Measurements from ENCODE around the gene SUN1.
"Not testable (repeated sequence)": the region's sequence is repeated elsewhere in the genome, so short reads cannot be mapped to it uniquely, and the experiment has no call there.

The SUN1 gene

GRCh38 chr7:832167-832967 is at the start of gene SUN1:
TSS of gene SUN1 (plus strand) at chr7:832476. CDS start at chr7:832525, 49 bp downstream.
- DNase-seq: no peak

GRCh38 chr7:782718-783449 is 49.4 kb upstream of the SUN1 start:
- no peak for DNase-seq

- no peak for DNase-seq
Measured at GRCh38 chr7:783556-784490, 48.5 kb upstream of the SUN1 start.

- no peak for DNase-seq
Measured at GRCh38 chr7:784971-785370, 47.3 kb upstream of the SUN1 start.

- no peak for DNase-seq
Measured at GRCh38 chr7:785416-785815, 46.9 kb upstream of the SUN1 start.

- DNase-seq: peak; percentile 27
Measured at GRCh38 chr7:786472-787255, 45.6 kb upstream of the SUN1 start.

- DNase-seq: no peak
Measured at GRCh38 chr7:787332-788240, 44.7 kb upstream of the SUN1 start.

- no peak for DNase-seq
Measured at GRCh38 chr7:791519-791918, 40.8 kb upstream of the SUN1 start.

GRCh38 chr7:794207-794606 is 38.1 kb upstream of the SUN1 start:
- DNase-seq: no peak

GRCh38 chr7:794671-795329 is 37.5 kb upstream of the SUN1 start:
- DNase-seq: no peak

- not testable (repeated sequence) for DNase-seq
Measured at GRCh38 chr7:796434-797169, 35.7 kb upstream of the SUN1 start.

GRCh38 chr7:798921-799470 is 33.3 kb upstream of the SUN1 start:
- no peak for DNase-seq

- DNase-seq: no peak
Measured at GRCh38 chr7:800692-801091, 31.6 kb upstream of the SUN1 start.

- DNase-seq: not testable (repeated sequence)
Measured at GRCh38 chr7:801351-801750, 30.9 kb upstream of the SUN1 start.

- DNase-seq: no peak
Measured at GRCh38 chr7:801940-802381, 30.3 kb upstream of the SUN1 start.

GRCh38 chr7:802500-803242 is 29.6 kb upstream of the SUN1 start:
- no peak for DNase-seq

GRCh38 chr7:803243-803635 is 29.0 kb upstream of the SUN1 start:
- DNase-seq: no peak

GRCh38 chr7:803796-804195 is 28.5 kb upstream of the SUN1 start:
- not testable (repeated sequence) for DNase-seq

GRCh38 chr7:805261-805660 is 27.0 kb upstream of the SUN1 start:
- no peak for DNase-seq
